ENCODE results near the gene HDHD2.
A peak's percentile ranks its signal among the peaks of the same experiment; 100 is the strongest.
"Not testable (repeated sequence)": the region's sequence is repeated elsewhere in the genome, so short reads cannot be mapped to it uniquely, and the experiment has no call there.

HDHD2 gene

DNA sequence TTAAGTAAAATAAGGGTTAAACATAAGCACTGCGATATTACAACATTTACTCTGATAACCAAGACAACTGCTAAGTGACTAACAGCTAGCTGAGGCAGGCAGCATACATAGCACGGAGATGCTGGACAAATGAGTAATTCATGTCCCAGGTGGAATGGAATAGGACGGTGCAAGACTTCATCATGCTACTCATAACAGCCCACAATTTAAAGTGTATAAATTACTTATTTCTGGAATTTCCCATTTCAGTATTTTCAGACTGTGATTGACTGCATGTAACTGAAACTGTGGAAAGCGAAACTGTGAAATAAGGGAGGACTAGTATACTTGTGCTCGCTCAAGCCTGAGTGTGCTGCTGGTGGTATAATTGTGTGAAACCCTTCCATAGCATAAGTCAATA, 12.9 kb upstream of the HDHD2 start:
- TF ChIP-seq, protein P1, sequence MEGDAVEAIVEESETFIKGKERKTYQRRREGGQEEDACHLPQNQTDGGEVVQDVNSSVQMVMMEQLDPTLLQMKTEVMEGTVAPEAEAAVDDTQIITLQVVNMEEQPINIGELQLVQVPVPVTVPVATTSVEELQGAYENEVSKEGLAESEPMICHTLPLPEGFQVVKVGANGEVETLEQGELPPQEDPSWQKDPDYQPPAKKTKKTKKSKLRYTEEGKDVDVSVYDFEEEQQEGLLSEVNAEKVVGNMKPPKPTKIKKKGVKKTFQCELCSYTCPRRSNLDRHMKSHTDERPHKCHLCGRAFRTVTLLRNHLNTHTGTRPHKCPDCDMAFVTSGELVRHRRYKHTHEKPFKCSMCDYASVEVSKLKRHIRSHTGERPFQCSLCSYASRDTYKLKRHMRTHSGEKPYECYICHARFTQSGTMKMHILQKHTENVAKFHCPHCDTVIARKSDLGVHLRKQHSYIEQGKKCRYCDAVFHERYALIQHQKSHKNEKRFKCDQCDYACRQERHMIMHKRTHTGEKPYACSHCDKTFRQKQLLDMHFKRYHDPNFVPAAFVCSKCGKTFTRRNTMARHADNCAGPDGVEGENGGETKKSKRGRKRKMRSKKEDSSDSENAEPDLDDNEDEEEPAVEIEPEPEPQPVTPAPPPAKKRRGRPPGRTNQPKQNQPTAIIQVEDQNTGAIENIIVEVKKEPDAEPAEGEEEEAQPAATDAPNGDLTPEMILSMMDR (conservative IDR thresholded peaks at IDR 0.05) = no peak
- TF ChIP-seq ZFX (IDR thresholded peaks at IDR 0.05) = no peak
- H3K27ac ChIP-seq = no peak overlapping the region

GRCh38 chr18:47160256-47160655, 10.0 kb upstream of the HDHD2 start:
- TF ChIP-seq ZFX (IDR thresholded peaks at IDR 0.05) = no peak
- TF ChIP-seq, protein P1 (conservative IDR thresholded peaks at IDR 0.05) = no peak
- H3K27ac ChIP-seq = no peak overlapping the region

- H3K27ac ChIP-seq = not testable (repeated sequence)
Observed at GRCh38 chr18:47158404-47158803, 8.1 kb upstream of the HDHD2 start.

GRCh38 chr18:47151439-47151838, 1.1 kb upstream of the HDHD2 start:
- H3K27ac ChIP-seq = peak overlapping the region; percentile 94; the same call in 1 of the 2 replicates
- no peak for TF ChIP-seq ZFX (IDR thresholded peaks at IDR 0.05)
- TF ChIP-seq, protein P1 (conservative IDR thresholded peaks at IDR 0.05) = no peak

GRCh38 chr18:47150824-47151366, 595 bp upstream of the HDHD2 start:
- TF ChIP-seq, protein P1 (conservative IDR thresholded peaks at IDR 0.05) = no peak
- TF ChIP-seq ZFX (IDR thresholded peaks at IDR 0.05) = no peak
- H3K27ac ChIP-seq = peak overlapping the region; percentile 94

DNA sequence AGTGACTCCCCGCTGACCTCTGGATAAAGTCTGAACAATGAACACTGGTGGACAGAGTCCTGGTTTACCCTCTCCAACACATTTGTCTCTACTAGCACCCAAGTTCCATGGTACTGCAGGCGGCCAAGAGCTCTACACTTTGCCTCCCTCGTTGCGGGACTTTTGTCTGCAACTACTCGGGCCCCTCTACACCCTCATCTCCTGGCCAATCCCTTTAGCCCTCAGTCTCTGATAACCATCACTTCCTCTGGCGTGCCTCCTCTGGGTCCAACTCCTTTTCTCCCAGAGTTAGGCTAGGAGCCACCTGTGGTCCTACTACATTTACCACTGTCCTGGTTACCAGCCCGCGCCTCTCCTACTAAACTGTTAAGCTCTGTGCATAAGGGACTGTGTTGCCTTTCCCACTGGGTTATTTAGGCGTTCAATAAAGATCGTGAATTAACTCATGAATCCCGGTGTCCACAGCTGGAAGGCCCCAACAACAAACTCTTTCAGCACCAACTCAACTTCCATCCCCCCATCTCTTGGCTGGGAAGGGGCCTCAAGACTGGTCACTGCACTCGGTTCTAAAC, 757 bp downstream of the HDHD2 start:
- H3K27ac ChIP-seq = peak overlapping the region; percentile 94
- TF ChIP-seq, protein P1 (conservative IDR thresholded peaks at IDR 0.05) = no peak
- no peak for TF ChIP-seq ZFX (IDR thresholded peaks at IDR 0.05)

DNA sequence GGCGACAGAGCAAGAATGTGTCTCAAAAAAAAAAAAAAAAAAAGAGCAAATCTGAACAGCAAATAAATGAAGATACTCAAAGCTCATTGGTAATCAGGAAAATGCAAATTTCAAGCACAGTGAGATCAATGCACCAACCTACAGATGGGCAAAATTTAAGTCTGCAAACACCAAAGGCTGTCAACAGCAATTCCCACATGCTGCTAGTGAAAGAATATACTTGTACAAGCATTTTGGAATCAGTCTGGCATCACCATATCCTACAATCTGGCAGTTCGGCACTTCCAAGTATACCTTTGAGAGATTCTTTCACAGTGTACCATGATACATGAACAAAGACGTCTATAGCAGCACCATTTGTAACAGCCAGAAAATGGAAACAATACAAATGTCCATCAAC, 4.1 kb downstream of the HDHD2 start:
- H3K27ac ChIP-seq = no peak overlapping the region
- no peak for TF ChIP-seq ZFX (IDR thresholded peaks at IDR 0.05)
- TF ChIP-seq, protein P1 (conservative IDR thresholded peaks at IDR 0.05) = no peak

DNA sequence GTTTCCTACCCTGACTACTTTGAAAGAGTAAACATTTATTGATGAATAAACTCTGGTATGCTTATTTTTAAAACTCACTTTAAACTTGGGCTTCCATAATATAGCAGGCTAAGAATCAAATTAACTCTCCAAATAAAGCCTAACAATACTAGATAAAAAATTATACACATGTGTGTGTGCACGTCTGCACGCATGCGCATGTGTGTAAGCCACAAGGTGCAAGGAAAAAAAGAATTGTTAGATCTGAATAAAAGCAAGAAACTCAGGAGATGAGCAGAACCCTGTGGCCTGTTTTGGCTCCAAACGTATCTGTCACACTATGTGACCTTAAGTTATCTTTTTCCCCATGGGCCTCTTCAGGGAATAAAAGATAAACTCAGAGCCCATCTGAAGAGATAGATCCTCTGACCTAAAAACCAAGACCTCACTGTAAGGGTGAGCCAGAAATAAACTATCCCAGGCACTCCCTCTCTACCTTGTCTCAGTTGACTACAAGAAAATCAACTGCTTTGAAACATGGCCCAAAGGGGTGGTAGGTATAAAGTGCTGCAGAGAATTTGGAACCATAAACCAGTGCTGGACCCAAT, 6.3 kb downstream of the HDHD2 start:
- H3K27ac ChIP-seq = no peak overlapping the region
- no peak for TF ChIP-seq ZFX (IDR thresholded peaks at IDR 0.05)
- TF ChIP-seq, protein P1 (conservative IDR thresholded peaks at IDR 0.05) = no peak

Data from C4-2B (cell line).